K562 (cell line): ENCODE measurements around the gene NUP43. TPM values are rescaled to one million over a fixed set of nuclear protein-coding genes. Genes with fewer than 3 reads are reported as not detected.
A peak's percentile ranks its signal among the peaks of the same experiment; 100 is the strongest.

Experiments used
- ATAC-seq: fragments of 200-7000 bp; cut with Tn5 transposase; 3 replicates; pipeline ENCODE4 v1.9.1; 2020; ENCODE audit warnings: moderate library complexity
- BruUV-seq: library from RNA; stranded (reverse); fragments of 400-500 nt; replicated peaks from 2 replicates; lab custom pipeline; 2021; lab: Mats Ljungman, UMichigan
- CTCF ChIA-PET: fragments of 300-600 bp; formaldehyde crosslinking; extraction: SDS; loops from one replicate; lab custom pipeline; 2021; ENCODE audit warnings: low intra/inter-chr PET ratio; lab: Yijun Ruan, JAX
- POLR2A ChIA-PET: fragments of 300-600, 350-650 bp; sonication (Branson Sonifier 250); formaldehyde crosslinking; extraction: SDS; loops from one replicate; lab custom pipeline; 2021; ENCODE audit warnings: antibody characterized with exemption, inconsistent platforms; lab: Yijun Ruan, JAX
- DNase-seq, 4 experiments: peaks; one replicate each; pipeline versions ENCODE4 v3.0.0 to v3.0.0-alpha.2; 2011 to 2018; ENCODE audit warnings: low spot score in 3 of 4, mixed read lengths in 3 of 4; ENCODE audit errors: extremely low read depth in 1 of 4
- FAIRE-seq: peaks from 2 replicates; lab custom pipeline; 2011; peaks lifted over from hg19 to GRCh38; lab: Jason Lieb, UNC
- H2AFZ ChIP-seq: 2 replicates; pipeline ENCODE4 v1.6.0; 2011; ENCODE audit warnings: low read depth, low read length, control low read depth, inconsistent platforms
- H3K27ac ChIP-seq: fragments of 200-600 bp; 3 replicates; pipeline ENCODE4 v1.8.0; 2011; ENCODE audit warnings: low read depth, mild to moderate bottlenecking, control low read depth, inconsistent platforms, low read length, moderate library complexity, mixed read lengths; ENCODE audit errors: extremely low read depth
- H3K27me3 ChIP-seq, 2 experiments: fragments of 300-600 bp in 1 of 2; 2 replicates in 1 of 2; 3 replicates in 1 of 2; pipeline versions ENCODE4 v1.6.0 to v1.8.0; 2011; ENCODE audit warnings: inconsistent platforms in 2 of 2, low read length in 2 of 2, mild to moderate bottlenecking in 1 of 2, mixed read lengths in 1 of 2, moderate library complexity in 1 of 2; ENCODE audit not compliant: control insufficient read depth in 2 of 2, insufficient read depth in 2 of 2
- H3K36me3 ChIP-seq: fragments of 300-600 bp; 3 replicates; pipeline ENCODE4 v1.8.0; 2011; ENCODE audit warnings: mild to moderate bottlenecking, low read length, inconsistent platforms; ENCODE audit not compliant: control insufficient read depth, insufficient read depth
- H3K4me1 ChIP-seq, 2 experiments: fragments of 200-600 bp in 1 of 2; replicated peaks in 1 of 2; 2 replicates in 1 of 2; 3 replicates in 1 of 2; pipeline versions ENCODE4 v1.5.1 to v1.8.0; 2011; ENCODE audit warnings: inconsistent platforms in 2 of 2, low read length in 2 of 2, mild to moderate bottlenecking in 1 of 2, mixed read lengths in 1 of 2, moderate library complexity in 1 of 2; ENCODE audit not compliant: control insufficient read depth in 2 of 2, insufficient read depth in 2 of 2
- H3K4me2 ChIP-seq: 2 replicates; pipeline ENCODE4 v1.6.1; 2011; ENCODE audit warnings: low read length, control low read depth, inconsistent platforms, mixed read lengths; ENCODE audit not compliant: insufficient read depth
- H3K4me3 ChIP-seq: fragments of 200-600 bp; sonication (generic), shearing (Covaris generic); 2 replicates; pipeline ENCODE4 v1.5.1; 2016; ENCODE audit warnings: control low read depth, inconsistent platforms
- H3K79me2 ChIP-seq: fragments of 200-600 bp; 3 replicates; pipeline ENCODE4 v1.8.0; 2011; ENCODE audit warnings: low read length, inconsistent platforms; ENCODE audit not compliant: control insufficient read depth, insufficient read depth
- H3K9ac ChIP-seq, 2 experiments: 2 replicates each; pipeline versions ENCODE4 v1.6.0 to v1.6.1; 2011; ENCODE audit warnings: low read depth in 2 of 2, low read length in 2 of 2, control low read depth in 1 of 2, inconsistent platforms in 1 of 2, mild to moderate bottlenecking in 1 of 2, mixed read lengths in 1 of 2; ENCODE audit not compliant: insufficient read depth in 1 of 2
- H3K9me1 ChIP-seq: one replicate; pipeline ENCODE4 v1.6.0; 2011; ENCODE audit warnings: inconsistent platforms, mild to moderate bottlenecking, low read length, moderate library complexity; ENCODE audit not compliant: control insufficient read depth, insufficient read depth
- H3K9me3 ChIP-seq: replicated peaks from 2 replicates; pipeline ENCODE4 v1.5.1; 2011; ENCODE audit warnings: low read depth, low read length, inconsistent platforms; ENCODE audit not compliant: control insufficient read depth, insufficient read depth
- H4K20me1 ChIP-seq: replicated peaks from 2 replicates; pipeline ENCODE4 v1.6.1; 2011; ENCODE audit warnings: low read length, inconsistent platforms, mixed read lengths; ENCODE audit not compliant: control insufficient read depth, insufficient read depth
- CREB1 ChIP-seq, 2 experiments: sonication (generic) in 1 of 2; formaldehyde crosslinking in 1 of 2; IDR thresholded peaks; 2 replicates each; pipeline versions ENCODE4 v1.6.1 to v1.8.0; 2012 to 2022; ENCODE audit warnings: inconsistent platforms in 1 of 2, mild to moderate bottlenecking in 1 of 2, missing genetic modification reagents in 1 of 2, moderate library complexity in 1 of 2
- LEF1 ChIP-seq: fragments of 450-650 bp; IDR thresholded peaks from 2 replicates; pipeline ENCODE4 v1.6.1; 2016; ENCODE audit warnings: mild to moderate bottlenecking
- MEIS2 ChIP-seq: fragments of 450-650 bp; IDR thresholded peaks from 2 replicates; pipeline ENCODE4 v1.6.1; 2014; ENCODE audit warnings: mild to moderate bottlenecking; ENCODE audit not compliant: partially characterized antibody
- PHB ChIP-seq: fragments of 250-450 bp; sonication (Bioruptor Pico); IDR thresholded peaks from 2 replicates; pipeline ENCODE4 v1.5.0; 2021
- WGBS: fragments of 100-300 bp; shearing (Covaris generic); methylation state at CpG from one replicate; pipeline ENCODE4 v1.1.6; 2016; ENCODE audit warnings: low coverage, mixed read lengths; ENCODE audit not compliant: insufficient coverage; ENCODE audit errors: missing lambda C conversion rate; 5-methylcytosine and 5-hydroxymethylcytosine counted together
- in situ Hi-C: fragments of 300-500 bp; cut with MboI; formaldehyde crosslinking; loops from 4 replicates; pipeline ENCODE4 v1.15.0; 2018; ENCODE audit warnings: inconsistent platforms, mixed read lengths
- intact Hi-C: fragments of 100-400 bp; cut with micrococcal nuclease; formaldehyde crosslinking; loops from 2 replicates; pipeline ENCODE4 v1.14.2; 2022
- polyA plus RNA-seq, 8 experiments: library from polyadenylated mRNA; depleted of rRNA in 4 of 8; stranded (reverse) in 5 of 8; unstranded in 3 of 8; fragments of >200 nt; fragmentation: Nextera tagmentation in 2 of 8; fragmentation: Illumina TruSeq in 1 of 8; extraction: Ambion mirVana in 2 of 8; extraction: Trizol in 1 of 8; gene quantifications; 2 replicates each; pipeline versions ENCODE4 v1.2.1 to v1.2.3, GENCODE V29; 2011 to 2014; ENCODE audit warnings: inconsistent platforms in 1 of 8, missing spikeins in 1 of 8
- total RNA-seq, 7 experiments: library from RNA; depleted of rRNA in 6 of 7; stranded (reverse); fragments of >200 nt in 6 of 7; fragmentation: Illumina TruSeq in 2 of 7; extraction: Trizol in 2 of 7; gene quantifications; 2 replicates each; pipeline versions ENCODE4 v1.2.1 to v1.2.3, GENCODE V29; 2011 to 2021; ENCODE audit warnings: low replicate concordance in 1 of 7
- TF ChIP-seq, protein P1 (sequence below), 2 experiments: IDR thresholded peaks in 1 of 2; conservative IDR thresholded peaks in 1 of 2; 2 replicates each; pipeline ENCODE4 v1.6.1; 2016; ENCODE audit warnings: low read depth in 2 of 2, mild to moderate bottlenecking in 1 of 2, missing compliant biosample characterization in 1 of 2, missing genetic modification characterization in 1 of 2, moderate library complexity in 1 of 2
- TF ChIP-seq, protein P2 (sequence below): fragments of 250-450 bp; sonication (Bioruptor Pico); IDR thresholded peaks from 2 replicates; pipeline ENCODE4 v1.4.0; 2020; ENCODE audit warnings: mild to moderate bottlenecking, moderate library complexity

The NUP43 gene
- total and polyA plus RNA-seq, 9 of the 15 experiments (the other 6 are each of a cell fraction or from before 2014, with no cell fraction given): 28.9 to 136 (median 67.4) TPM

DNA sequence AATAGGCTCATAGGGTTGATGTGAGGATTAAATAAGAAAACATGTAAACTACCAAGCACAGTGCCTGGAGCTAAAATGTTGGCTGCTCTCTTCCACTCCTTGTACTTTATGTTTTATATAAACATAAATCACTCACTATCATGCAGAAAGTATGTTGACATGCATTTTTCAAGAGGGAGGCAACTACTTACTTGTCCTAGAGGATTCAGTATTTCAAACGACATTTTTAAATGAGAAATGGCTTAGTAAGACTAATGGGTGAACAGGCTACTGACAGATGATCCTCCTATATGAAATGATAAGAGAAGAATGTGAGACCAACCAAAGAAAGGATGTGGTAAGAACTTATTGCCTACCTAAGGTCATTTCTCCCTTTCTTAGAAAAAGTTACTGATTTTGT, 49.4 kb downstream of the NUP43 start:
- H2AFZ ChIP-seq: no peak overlapping the region
- 19% methylated on average over 1 of the region's 1 CpG for WGBS
- ChIA-PET POLR2A (interaction anchor here (1.1 kb wide), 2 partner anchors 10 to 21 kb away, joined by 4 read pairs; partner anchors contain the start of gene LATS1), CTCF (no interaction called here)
- no TSS peak for BruUV-seq
- no peaks in the 10 kb centered on the region for H3K4me1 ChIP-seq
- H3K27ac ChIP-seq: no peak overlapping the region
- peaks cover 92% of the 10 kb centered on the region for H3K79me2 ChIP-seq
- no peaks in the 10 kb centered on the region for H3K27me3 ChIP-seq
- H3K4me3 ChIP-seq: no peak overlapping the region
- in situ Hi-C loops (no loop called here), intact Hi-C loops (no loop called here)
- no peaks in the 10 kb centered on the region for H3K9me1 ChIP-seq
- H3K4me2 ChIP-seq: no peak overlapping the region
- DNase-seq (no peak), ATAC-seq (no peak), FAIRE-seq (no peak)
- H3K9ac ChIP-seq: no peak overlapping the region
- no peaks in the 10 kb centered on the region for H3K9me3 ChIP-seq
- H3K36me3 ChIP-seq: peaks cover 93% of the 10 kb centered on the region
- peaks cover 11% of the 10 kb centered on the region; the same call in 1 of the 2 replicates for H4K20me1 ChIP-seq
- no peak for TF ChIP-seq CREB1 (IDR thresholded peaks at IDR 0.05)
- TF ChIP-seq CREB1 (CRISPR knock-in tag; IDR thresholded peaks at IDR 0.05): no peak
- TF ChIP-seq, protein P1, sequence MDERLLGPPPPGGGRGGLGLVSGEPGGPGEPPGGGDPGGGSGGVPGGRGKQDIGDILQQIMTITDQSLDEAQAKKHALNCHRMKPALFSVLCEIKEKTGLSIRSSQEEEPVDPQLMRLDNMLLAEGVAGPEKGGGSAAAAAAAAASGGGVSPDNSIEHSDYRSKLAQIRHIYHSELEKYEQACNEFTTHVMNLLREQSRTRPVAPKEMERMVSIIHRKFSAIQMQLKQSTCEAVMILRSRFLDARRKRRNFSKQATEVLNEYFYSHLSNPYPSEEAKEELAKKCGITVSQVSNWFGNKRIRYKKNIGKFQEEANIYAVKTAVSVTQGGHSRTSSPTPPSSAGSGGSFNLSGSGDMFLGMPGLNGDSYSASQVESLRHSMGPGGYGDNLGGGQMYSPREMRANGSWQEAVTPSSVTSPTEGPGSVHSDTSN (CRISPR knock-in tag; IDR thresholded peaks at IDR 0.05; ENCODE audit: low read depth): no peak
- TF ChIP-seq, protein P1 (tag; conservative IDR thresholded peaks at IDR 0.05; ENCODE audit: low read depth): peak; percentile 43; the same call in 1 of the 2 replicates
- no peak for TF ChIP-seq PHB (CRISPR knock-in tag)
- no peak for TF ChIP-seq LEF1
- TF ChIP-seq, protein P2, sequence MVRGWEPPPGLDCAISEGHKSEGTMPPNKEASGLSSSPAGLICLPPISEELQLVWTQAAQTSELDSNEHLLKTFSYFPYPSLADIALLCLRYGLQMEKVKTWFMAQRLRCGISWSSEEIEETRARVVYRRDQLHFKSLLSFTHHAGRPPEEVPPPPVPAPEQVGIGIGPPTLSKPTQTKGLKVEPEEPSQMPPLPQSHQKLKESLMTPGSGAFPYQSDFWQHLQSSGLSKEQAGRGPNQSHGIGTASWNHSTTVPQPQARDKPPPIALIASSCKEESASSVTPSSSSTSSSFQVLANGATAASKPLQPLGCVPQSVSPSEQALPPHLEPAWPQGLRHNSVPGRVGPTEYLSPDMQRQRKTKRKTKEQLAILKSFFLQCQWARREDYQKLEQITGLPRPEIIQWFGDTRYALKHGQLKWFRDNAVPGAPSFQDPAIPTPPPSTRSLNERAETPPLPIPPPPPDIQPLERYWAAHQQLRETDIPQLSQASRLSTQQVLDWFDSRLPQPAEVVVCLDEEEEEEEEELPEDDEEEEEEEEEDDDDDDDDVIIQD (CRISPR knock-in tag): no peak
- TF ChIP-seq MEIS2: peak; percentile 40
